NCI-H82 (cell line): ENCODE measurements around the gene OSBPL5.

Experiments used
- DNase-seq: peaks from one replicate; lab custom pipeline; 2025; lab: John Stamatoyannopoulos, UW

OSBPL5 gene

DNA sequence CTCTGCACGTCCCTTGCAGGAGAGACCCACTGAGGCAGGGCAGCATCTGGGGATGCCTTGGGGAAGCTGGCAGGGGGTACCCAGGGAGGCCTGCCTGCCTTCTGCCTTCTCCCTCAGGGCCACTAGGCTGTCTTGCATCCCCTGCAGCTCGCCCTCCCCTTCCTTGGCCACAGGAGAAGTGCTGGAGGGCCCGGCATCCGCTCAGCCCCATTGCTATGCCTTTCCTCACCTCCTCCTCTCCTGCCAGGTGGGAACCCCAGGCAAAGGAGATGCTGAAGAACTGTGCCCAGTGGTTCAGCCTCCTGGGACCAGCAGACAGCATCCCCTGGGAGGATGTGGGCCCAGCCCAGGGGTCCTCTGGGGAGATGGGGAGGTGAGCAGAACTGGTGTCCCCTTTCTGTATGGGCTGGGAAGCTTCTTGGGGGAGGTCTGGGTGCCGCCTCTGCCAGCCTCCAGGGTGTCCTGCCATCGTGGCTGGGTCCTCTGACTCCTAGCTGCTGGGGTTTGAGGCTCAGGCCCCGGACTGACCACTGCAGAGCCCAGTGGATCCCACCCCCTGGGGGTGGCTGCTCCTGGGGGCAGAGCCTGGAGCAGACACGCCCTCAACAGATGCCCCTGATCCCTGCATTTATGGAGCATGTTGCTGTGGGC lies 32.9 kb upstream of the OSBPL5 start:
- DNase-seq = no peak

DNA sequence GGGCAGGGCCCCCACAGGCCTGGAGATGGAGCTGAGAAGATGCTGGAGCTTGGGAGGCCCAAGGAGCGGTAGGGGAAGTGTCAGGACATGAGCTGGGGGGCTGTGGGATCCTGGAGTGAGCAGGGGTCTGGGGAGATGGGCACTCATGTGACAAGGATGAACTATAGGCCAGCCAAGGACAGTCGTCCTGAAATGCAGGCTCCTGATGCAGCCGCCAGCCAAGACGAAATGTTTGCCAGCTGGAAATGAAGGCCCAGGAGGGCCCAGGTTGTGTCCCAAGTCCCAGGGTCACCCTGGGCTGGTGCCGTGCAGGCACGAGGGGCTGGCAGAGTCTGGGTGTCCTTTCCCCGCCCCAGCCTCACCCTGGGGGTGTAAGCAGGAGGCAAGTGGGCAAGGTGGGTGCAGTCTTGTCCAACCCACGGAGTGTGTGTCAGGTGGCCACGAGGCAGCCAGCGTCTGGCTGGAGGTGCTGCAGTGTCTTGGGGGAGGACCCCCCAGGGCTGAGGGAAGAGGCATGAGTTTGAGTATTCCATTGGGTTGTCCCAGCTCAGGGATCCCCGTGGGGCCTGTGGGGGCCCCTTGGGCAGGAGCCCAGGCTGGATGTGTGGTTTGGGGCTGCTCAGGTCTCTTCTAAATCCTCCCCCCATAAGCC lies 32.1 kb upstream of the OSBPL5 start:
- DNase-seq = no peak

DNA sequence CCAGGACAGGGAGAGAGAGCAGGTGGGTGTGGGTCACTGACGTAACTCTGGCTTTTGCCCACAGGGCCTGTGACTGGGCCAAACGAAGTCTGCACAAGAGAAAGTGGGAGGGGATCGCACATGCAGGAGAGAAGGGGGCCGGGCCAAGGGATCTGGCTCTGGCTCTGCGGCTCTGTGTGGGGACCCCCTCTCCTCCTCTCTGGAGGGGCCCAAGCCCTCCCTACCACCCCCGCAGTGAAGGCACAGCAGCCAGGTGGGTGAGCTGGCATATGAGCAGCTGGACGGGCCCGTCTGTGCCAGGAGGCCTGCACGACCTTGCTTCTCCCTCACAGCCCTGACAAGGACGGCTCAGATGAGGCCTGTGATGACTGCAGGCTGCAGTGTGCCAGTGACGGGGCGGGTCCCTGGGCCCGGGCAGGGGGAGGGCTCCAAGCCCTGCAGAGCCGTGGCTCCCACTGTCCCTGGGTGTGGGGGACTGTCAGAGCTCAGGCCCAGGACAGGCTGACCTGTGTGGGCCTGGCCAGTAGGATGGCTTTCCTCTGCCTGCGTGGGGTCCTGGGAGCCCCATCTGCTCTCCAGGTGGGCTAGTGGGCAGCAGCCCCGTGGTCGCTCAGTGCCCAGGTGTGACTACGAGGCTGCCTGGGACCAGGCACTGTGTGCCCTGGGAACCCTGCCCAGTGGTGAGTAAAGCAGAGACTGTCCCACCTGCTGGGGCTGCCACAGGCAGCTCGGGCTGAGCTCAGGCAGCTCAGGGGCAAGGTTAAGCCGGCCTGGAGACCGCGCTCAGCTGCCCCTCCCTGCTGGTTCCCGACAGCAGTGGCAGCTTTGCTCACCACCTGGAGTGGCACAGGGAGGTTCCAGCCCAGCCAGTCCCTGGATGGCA lies 31.3 kb upstream of the OSBPL5 start:
- DNase-seq = no peak

DNA sequence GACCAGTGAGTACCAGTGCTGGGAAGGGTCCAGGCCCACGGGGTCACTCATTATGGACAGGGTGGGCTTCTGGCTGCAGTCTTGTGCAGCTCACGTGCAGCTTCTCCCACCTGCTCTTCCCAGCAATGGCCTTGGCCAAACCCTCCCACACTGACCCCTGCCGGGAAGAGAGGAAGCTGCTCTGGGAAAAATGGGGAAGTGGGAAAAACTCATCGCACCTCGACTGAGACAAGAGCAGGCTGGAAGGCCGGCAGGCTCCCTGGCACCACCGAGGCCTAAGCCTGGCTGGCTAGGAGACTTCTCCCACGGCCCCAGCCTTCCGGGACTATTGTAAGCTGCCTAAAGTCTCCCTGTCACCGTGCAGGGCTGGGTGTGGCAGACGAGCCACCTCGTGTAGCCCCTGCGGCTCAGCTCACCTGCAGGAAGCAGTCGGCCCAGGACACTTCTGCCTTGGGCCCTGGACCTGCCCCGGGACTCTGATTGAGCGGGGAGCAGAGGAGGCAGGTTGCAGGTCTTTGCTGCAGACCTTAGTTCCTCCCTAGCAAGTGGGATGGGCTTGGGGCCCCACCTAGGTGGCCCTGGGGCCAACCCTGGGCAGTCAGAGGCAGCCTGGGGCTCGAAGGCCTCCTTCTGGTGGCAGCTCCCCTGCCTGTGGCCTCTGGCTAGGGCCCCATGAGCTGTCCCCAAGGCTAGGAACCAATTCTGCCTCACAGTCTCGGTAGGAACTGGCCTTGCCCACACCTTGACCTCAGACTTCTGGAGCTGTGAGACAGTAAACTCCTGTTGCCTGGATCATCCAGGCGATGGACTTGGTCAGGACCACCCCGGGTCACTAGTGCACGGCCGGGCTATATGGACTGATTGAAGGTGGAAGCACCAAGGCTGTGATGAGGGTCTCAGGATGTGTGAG lies 30.4 kb upstream of the OSBPL5 start:
- DNase-seq = peak; percentile 44

DNA sequence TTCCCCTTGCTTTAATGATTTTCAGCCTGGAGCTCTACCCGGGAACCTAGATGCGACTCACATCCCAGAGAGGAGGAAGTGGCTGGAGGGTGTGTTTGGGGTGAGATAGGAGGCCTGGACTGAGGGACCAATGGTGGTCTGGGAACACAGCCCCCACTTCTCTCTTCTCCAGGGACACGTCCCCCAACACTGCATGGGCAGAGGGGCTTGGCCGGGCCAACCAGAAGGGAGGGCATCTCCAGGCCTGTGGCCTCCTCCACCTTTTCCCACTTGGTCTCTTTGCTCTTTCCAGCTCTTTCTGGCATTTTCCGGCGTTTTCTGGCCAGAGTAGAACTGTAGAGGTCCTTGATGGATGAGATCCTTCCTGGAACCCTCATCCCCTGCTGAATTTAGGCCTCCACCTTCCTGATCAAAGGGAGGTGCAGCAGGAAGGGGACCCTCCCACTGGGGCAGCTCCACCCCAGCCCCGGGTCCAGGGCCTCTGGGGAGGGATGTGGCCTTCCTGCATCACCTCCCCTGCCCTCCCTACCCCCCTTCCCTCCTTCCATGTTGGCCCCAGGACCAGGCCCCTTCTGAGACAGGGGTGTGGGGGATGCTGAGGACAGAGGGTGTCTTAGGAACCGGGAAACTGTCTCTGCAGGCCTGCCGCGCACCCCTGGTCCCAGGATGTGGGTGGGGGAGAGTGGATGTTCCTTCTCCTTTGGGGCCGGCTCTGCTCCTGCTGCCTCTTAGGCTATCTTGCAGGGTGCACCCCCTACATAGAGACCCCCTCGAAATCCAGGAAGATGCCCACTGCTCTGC lies 29.1 kb upstream of the OSBPL5 start:
- DNase-seq = no peak

DNA sequence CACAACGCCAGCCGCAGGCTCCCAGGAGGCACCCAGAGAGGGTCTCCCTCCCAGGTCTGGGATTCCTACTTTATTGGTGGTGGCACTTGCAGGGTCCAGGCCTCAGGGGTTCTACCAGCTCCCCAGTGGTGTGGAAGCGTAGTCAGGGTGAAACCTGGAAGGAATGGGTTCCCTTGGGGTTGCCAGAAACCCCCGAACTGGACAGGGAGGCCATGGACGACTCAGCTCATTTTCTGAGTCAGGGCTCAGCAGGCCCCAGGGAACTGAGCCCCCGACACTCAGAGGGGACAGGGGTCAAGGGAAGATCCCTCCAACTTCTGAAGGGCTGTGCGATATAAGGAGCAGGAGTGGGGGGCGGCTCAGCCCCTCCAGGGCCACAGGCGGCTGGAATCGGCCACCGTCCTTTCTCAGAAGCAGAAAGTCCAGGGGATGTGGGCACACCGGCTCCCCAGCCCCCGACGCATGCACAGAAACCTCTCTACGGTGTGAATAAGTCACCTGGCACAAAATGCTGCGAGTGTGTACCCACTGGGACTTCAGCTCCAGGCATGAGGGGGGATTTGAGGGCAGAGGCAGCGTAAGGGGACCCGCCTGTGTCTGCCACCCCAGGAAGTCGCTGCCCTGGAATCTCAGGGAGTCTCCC lies 28.4 kb upstream of the OSBPL5 start:
- no peak for DNase-seq

DNA sequence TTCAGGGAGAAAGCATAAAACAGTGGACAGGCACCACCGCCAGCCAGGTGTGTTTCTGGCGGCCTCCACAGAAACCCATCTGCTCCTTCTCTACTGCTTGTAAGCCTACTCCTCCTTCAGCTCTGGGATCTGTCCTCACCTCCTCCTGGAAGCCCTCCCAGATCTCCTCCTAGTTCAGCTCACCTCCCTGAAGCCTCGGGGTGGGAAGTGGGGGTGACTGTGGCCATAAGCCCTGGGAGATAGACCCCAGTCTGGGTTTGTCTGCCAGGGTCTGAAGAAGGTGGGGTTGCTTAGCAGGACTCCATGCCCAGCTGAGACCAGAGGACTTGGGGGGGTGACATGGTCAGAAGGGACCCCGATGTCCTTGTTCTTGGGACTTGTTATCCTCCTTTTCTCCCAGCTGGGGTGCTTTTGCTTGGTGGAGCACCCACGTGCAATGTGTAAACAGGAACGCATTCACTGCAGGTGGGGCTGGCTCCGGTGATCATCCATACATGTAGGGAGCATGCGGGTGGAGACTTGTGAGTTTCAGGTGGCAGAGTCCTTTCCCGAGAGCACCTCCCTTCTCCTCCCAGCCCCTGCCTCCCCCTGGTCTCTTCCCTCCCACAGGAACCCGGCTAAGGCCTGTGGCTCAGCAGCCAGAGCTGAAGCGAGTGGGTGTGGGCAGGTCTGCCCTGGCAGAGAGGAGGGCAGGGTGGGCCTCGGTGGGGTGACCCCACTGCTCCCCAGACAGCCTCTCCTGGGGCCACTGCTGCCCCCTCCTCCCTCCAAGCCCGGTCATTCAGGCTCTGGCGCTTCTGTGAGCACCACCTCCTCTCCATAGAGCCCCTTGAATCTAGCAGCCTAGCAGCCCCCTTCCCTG lies 27.6 kb upstream of the OSBPL5 start:
- DNase-seq = no peak

DNA sequence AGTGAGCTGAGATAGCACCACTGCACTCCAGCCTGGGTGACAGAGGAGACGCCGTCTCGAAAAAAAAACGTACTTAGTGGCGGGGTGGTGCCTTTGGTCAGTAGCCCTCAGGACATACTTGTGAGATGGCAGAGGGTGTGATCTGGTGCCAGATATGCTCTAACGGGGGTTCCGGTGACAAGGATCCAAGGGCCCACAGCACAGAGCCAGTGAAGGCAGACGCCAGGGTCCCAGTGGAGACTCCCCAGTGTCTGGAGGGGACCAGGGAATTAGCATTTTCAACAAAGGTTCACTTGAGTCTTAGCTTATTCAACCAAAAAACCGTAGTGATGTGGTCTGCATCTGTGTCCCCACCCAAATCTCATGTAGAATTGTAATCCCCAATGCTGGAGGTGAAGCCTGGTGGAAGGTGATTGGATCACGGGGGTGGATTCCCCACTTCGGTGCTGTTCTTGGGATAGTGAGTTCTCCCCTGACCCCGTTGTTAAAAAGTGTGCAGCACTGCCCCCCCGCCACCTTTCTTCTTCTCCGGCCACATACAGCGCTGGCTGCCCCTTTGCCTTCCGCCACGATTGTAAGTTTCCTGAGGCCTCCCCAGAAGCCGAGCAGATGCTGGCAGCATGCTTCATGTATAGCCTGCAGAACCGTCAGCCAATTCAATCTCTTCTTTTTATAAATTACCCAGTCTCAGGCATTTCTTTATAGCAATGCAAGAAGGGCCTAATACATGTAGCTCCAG lies 26.6 kb upstream of the OSBPL5 start:
- DNase-seq = no peak

DNA sequence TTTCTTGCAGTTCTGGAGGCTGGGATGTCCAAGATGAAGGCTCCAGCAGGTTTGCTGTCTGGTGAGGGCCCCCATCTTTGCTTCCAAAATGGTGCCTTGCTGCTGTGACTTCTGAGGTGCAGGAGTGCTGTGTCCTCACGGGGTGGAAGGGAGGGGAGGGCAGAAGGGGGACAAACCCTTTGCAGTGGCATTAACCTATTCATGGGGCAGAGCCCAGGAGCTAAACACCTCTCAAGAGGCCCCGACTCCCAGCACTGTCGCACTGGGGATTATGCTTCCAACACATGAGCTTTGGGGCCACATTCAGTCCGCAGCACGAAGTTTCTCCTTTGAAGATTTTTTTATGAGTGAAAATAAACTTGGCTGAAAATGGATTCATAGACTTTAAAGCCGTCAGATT lies 25.5 kb upstream of the OSBPL5 start:
- no peak for DNase-seq

DNA sequence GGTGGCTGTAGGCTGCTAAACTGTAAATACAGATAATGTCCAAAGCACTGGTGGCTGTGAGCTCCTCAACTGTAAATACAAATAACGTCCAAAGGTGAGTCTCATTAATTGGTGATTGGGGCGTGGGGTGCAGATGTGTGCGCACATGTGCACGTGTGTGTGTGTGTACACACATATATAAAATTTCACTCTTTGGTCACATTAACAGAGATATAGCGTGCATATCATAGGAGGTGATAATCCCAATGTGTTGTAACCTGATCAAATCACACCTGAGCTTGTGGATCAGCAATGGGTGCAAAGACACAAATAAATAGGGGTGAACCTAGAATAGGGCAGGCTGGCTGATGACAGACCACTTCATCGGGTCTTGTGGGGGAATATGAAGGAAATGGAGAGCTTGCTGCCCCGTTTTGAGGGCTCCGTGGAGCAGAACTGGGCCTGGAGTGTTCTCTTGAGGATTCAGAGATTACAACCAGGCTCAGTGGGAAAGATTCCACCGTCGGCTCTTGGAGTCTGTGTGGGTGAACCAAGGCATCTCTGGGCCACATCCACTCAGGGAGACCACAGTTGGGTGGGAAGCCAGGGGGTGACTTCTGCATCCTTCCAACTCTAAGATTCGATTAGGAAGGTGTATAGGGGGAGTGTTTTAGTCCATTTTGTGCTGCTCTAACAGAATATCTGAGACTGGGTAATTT lies 24.9 kb upstream of the OSBPL5 start:
- DNase-seq = no peak

DNA sequence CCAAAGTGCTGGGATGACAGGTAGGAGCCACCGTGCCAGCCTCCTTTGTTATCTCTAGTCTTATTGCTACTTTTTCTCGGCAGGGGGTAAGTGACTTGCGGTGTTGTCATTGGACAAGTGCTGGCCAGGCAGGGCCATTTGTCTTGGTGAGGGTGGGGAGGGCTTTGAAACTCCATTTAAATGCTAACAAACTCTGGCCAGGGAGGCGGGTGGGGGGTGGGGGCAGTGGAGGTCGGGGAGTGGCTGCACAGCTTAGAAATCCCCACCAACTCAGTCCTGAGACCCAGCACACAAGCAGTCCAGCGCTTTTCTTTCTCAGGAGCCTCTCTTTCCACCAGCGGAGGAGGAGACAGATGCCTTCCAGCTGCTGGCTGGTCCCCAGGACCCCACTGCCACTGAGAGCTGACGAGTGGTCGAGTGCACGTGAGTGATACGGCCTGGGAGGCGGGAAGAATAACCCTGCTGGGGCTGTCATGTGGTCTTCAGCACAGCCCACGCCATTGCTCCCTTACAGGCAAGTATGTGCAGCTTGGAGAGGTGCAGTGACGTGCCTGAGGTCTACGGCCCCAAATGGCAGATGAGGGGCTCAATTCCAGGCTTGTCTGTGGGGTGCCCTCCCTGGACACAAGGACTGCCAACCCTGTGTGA lies 24.2 kb upstream of the OSBPL5 start:
- no peak for DNase-seq

DNA sequence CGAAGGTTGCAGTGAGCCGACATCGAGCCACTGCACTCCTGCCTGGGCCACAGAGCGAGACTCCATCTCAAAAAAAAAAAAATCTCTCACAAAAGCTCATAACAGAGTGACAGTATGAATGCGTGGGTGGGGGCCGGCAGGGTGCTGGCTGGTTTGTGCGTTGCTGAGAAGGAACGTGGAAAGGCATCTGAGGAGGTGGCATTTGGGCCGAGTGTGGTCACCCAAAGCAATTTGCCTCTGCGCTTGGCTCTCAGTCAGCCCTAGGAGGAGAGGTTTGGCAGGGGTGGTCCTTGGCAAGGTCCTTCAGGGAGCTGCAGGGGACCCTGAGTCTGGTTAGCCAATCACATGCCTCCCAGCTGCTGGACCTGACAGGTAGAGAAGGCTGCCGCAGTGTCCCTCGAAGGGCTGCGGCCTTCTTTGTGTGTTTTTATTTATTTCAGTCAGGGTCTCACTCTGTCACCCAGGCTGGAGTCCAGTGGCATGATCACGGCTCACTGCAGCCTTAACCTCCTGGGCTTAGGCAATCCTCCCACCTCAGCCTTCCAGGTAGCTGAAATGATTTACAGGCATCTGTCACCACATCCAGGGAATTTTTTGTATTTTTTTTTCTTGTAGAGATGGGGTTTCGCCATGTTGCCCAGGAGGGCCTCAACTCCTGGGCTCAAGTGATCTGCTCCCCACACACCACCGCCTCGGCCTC lies 23.5 kb upstream of the OSBPL5 start:
- no peak for DNase-seq

DNA sequence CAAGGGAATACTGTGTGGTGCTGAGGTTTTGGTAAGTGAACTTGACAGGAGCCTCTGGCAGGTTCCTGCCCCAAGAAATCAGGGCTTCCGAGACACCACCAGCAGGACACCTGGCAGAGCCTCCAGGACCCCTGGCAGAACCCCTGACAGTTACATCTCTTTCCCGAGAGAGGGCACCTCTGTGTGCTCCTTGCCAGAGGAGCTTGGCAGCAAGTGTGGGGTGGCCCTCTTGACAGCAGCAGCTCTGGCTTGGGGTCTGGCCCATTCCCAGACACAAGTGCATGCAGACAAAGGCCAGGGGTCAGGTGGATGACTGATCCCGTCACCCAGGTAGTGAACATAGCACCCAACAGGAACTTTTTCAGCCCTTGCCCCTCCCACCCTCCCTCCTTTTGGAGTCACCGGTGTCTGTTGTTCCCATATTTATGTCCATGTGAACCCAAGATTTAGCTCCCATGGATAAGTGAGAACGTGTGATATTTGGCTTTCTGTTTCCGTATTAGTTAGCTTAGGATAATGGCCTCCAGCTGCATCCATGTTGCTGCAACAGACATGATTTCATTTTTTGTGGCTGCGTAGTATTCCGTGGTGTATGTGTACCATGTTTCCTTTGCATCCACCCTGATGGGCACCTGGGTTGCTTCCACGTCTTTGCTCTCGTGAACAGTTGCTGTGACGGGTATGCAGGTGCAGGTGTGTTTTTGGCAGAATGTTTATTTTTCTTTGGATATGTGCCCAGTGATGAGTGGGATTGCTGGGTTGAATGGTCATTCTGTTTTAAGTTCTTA lies 21.2 kb upstream of the OSBPL5 start:
- DNase-seq = no peak

DNA sequence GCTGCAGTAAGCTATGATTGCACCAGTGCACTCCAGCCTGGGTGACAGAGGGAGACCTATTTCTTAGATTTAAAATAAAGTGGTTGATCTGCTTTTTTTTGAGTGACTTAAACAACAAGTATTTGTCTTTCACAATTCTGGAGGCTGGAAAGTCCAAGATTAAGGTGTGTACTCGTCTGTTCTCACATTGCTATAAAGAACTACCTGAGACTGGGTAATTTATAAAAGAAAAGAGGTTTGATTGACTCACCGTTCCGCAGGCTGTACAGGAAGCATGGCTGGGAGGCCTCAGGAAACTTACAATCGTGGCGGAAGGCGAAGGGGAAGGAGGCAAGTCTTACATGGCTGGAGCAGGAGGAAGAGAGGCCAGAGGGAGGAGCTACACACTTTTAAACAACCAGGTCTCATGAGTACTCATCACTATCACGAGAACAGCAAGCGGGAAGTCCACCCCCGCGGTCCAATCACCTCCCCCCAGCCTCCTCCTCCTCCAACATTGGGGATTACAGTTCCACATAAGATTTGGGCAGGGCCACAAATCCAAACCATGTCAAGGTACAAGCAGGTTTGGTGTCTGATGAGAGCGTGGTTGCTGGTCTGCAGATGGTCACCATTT lies 19.7 kb upstream of the OSBPL5 start:
- DNase-seq = no peak

DNA sequence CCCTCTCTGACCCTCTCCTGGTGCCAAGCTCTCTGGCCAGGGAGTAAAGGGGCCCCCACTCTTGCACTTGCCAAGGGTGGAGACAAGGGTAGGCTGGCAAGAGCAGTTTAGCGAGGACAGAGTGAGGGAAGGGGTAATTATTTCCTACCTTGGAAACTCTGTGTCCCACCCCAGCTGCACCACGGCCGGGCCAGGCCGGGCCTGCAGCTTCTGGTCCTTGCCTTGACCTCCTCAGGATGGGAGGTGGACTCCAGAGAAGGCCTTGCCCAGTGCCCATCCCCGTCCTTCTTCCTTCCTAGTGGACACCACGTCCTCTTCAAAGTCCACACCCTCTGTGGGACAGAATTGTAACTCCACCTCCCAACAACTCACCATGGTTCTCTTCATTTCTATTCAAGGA lies 18.4 kb upstream of the OSBPL5 start:
- DNase-seq = no peak

DNA sequence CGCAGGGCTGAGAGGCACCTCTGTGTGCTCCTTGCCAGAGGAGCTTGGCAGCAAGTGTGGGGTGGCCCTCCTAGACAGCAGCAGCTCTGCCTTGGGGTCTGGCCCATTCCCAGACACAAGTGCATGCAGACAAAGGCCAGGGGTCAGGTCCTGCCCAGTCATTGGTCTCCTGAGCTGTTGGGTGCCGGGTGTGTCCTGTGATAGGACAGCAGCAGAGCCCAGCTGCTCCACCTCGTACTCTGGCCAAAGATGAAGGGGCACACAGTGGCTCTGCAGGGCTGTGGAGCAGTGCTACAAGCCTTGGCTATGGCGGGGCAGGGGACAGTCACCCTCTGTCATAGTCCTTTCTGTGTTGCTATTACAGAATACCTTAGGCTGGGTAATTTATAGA lies 17.3 kb upstream of the OSBPL5 start:
- DNase-seq = no peak
